HG02759 (cell line): ENCODE measurements around the gene SAMD14.

Experiments used
- ATAC-seq: cut with Tn5 transposase; IDR thresholded peaks from one replicate; pipeline ENCODE4 v1.9.1; 2021; ENCODE audit warnings: mild to moderate bottlenecking, moderate library complexity; ENCODE audit not compliant: unreplicated experiment

SAMD14 gene

DNA sequence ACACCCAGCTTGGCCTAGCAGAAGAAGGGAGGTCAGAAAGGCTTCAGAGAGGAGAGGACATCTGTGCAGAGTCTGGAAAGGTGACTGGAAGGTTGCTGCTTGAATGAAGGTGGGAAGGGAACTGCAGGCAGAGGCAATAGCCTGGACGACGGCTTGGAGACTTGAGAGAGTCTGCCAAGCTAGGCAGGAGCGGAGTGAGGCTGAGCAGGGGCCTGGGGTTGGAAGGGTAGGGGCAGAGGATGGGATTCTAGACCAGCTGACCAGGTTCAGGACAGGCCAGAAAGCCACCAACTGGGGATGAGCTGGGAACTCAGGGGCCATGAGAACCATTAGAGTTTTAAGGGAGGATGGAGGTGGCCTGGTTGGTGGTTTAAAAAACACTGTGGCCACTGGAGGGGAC is 35.5 kb upstream of the SAMD14 start:
- ATAC-seq: no peak

DNA sequence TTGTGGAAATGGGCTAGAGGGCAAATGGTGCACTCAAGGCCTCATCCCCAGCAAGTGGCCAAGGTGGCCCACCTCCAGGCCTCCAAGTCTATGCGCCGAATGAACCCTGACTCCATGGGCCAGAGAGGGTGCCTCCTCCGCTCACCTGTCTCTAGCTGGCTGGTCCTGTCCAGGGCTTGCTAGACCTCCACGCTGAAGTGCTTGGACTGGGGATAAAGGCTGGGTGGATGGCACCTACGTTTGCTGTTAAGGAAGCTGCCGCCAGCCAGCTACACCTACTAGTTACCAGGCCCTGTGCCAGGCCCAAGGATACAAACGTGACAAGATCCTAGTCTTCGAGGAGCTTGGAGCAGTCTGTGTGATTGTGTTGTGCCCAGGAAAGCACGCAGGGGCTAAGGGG is 35.1 kb upstream of the SAMD14 start:
- ATAC-seq: no peak

- no peak for ATAC-seq
These were observed 34.7 kb upstream of the SAMD14 start for GRCh38 chr17:50164697-50164988.

DNA sequence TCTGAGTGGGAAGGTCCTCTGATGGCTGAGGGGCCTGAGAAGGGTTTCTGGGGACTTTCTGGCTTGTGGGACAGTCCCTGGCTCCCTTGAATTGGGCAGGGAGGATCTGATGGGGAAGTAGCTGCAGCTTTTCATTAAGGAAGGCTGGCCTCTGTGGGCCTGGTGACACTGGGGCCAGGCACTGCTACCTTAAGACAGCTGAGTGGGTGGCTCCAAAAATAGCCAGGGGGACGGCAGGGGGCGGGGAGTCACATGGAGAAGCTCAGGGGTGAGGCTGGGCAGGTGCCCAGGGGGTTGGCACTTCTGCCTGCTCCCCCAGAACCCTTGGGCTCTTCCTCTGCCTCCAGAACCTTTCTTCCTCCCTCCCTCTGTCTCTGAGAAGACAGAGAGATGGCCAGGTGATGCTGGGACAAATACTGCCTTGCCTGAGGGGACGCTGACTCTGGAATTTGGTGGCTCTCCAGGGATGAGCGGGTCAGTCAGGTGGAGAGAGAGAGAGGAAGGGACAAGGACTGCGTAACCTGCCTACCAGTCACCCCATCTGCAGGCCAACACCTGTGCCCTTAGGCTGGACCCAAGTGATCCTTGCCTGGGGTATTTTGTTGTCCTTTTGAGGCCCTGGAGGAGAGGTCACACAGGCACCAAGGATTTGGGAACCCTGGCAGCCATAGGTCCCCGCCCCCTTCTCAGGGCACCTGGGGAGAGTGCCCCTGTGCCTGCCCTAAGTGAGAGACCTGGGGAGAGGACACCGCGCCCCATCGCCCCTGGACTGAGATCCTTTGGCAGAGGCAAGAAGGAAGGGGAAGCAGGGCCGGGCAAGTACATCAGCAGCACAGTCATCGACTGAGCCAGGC is 34.1 kb upstream of the SAMD14 start:
- peak; percentile 57 for ATAC-seq

DNA sequence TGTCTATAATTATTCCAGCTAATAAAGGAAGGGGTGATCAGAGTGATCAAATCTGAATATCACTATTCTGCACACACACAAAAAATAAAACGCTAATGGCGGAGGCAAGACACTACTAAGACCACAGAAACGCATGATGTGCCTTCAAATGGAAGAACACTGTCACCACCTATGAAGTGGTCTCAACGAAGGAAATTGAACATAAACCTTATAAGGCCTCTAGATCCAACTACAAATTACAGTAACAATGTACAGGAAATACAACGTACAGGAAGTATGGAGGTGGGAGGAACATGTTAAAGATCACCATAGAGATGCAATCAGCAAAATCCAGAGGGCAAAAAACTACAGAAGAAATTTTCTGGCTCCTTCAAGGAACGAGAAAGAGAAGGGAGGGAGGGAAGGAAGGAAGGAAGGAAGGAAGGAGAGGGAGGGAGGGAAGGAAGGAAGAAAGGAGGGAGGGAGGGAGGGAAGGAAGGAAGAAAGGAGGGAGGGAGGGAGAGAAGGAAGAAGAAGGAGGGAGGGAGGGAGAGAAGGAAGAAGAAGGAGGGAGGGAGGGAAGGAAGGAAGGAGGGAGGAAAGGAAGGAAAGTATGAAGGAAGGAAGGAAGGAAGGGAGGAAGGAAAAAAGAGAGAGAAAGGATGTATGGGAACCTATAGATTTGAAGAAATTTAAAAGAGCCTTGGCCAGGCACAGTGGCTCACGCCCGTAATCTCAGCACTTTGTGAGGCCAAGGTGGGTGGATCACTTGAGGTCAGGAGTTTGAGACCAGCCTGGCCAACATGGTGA is 32.7 kb upstream of the SAMD14 start:
- ATAC-seq: no peak

DNA sequence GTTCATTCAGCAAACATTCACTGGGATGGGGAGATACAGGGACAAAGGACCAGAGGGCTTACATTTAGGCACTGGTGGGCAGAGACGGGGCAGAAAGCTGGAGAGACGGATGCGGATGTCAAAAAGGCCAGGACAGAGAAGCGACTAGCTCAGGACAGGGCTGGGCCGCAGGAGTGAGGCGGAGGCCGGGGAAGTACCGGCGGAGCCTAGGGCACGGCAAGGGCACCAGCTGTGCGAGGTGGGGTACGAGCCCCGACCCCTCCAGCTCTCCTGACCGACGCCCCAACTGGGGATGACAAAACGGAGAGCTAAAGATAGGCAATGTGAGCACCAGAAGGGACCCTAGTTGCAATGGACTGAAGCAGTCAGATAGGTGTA is 31.9 kb upstream of the SAMD14 start:
- ATAC-seq: no peak

DNA sequence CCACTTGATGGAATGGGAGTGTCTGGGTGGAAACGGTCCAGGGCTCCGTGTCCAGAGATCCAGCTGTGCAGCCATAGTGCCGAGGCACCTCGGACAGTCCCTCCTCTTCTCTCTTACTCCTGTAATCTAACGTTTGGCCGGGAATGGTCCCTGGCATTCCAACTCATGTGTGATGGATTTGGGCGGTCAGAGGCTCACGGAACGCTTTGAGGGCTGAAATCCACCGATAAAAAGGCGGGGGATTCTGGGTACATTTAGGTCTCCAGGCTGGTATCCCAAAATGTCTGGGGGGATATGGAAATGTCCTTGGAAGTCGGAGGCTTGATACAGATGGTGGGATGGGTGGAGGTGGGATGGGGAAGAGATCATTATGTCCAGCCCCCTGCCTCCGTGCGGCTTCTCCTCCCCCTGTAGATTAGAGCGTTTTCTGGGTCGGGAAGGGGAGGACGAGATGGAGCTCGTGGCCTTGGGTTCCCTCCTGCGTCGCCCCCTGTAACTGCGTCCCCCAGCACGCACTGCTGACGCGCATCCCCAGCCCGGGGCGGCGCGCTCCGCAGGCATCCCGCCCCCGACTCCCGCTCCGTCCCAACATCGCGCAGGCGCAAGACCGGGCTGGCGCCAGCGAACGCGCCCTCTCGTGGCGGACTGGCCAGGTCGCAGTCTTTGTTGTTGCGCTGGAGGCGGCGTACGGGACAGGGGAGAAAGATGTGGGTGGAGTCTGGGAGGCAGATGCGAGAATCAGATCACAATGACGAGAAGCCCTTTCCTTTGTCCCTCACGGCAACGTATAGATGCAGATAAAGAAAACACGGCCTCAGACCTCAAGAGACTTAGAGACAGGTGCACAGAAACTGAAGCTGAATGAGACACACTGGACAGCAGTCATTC is 31.3 kb upstream of the SAMD14 start:
- peak; percentile 85 for ATAC-seq

DNA sequence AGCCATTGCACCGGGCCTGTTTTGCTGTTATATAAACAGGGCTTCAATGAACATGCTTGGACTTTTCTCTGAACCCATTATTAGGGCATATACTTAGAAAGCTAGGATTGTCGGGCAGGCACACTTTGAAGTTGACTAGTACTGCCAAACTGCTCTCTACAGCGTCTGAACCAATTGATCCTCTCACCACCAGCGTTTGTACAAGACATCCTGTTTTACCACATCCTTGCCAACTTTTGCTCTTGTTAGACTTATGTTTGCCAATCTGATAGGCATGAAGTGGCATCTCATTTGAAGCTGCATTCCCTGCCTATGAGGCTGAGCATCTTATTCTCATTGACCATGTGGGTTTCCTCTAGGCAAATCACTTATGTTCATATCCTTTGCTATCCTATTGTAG is 27.9 kb upstream of the SAMD14 start:
- ATAC-seq: no peak

- ATAC-seq: no peak
These were observed 25.3 kb upstream of the SAMD14 start for GRCh38 chr17:50155115-50155819.

GRCh38 chr17:50154604-50155003 is 24.6 kb upstream of the SAMD14 start:
- no peak for ATAC-seq

GRCh38 chr17:50153650-50154575 is 24.0 kb upstream of the SAMD14 start:
- ATAC-seq: no peak

- no peak for ATAC-seq
These were observed 22.8 kb upstream of the SAMD14 start for GRCh38 chr17:50152736-50153135.

DNA sequence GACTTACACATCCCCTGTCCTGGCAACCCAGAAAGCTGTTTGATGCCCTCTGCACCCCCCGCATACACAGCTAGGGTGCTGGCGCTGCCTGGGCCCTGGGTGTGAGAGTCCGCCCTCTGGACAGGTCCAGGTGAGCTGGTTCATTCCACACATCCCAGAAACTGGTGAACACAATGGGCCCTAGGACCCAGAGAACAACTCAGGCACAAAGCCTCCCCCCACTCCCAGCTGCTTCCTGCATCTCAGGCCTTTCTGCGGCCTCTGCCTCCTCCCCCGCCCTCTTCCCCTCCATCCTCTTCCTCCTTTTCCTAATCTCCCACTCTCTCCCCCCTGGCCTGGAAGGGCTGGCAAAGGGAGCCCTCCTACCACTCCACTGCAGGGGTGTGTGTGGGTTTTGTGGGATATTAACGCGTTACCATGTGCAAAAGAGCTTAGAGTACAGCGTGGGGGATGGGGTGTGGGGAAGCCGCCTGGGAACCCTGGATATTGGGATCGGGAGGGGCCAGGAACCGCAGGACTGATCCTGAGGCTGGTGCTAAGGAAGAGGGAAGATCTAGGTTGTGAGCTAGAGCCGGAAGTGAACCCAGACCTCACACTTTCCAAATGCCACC is 22.1 kb upstream of the SAMD14 start:
- peak; percentile 19 for ATAC-seq

- peak; percentile 42 for ATAC-seq
These were observed 21.3 kb upstream of the SAMD14 start for GRCh38 chr17:50151041-50151936.

- ATAC-seq: no peak
These were observed 20.5 kb upstream of the SAMD14 start, which contains the start of gene PPP1R9B for GRCh38 chr17:50150354-50151040. TSS of gene PPP1R9B (minus strand) at chr17:50150677. CDS start at chr17:50150513, 164 bp downstream.

GRCh38 chr17:50149417-50150353 is 19.7 kb upstream of the SAMD14 start:
- no peak for ATAC-seq

GRCh38 chr17:50149091-50149416 is 19.1 kb upstream of the SAMD14 start:
- ATAC-seq: no peak
